Activated naive CD8-positive, alpha-beta T cell treated with anti-CD3 and anti-CD28 coated beads, Interleukin-2, amount 50 U/mL, for 24 hours (primary cell): ENCODE results near the gene ATG16L1.

Source experiments
- ATAC-seq: fragments of 150-1000 bp; cut with Tn5 transposase; one replicate; pipeline ENCODE4 v1.10.0; 2021
- DNase-seq: peaks from one replicate; pipeline ENCODE4 v3.0.0; 2021
- H3K27ac Mint-ChIP-seq: one replicate; pipeline ENCODE4 v1.8.0; 2021; ENCODE audit warnings: mild to moderate bottlenecking, mixed read lengths
- H3K27me3 Mint-ChIP-seq: one replicate; pipeline ENCODE4 v1.8.0; 2021; ENCODE audit warnings: mixed read lengths
- H3K36me3 Mint-ChIP-seq: one replicate; pipeline ENCODE4 v1.8.0; 2021; ENCODE audit warnings: low read depth, mixed read lengths
- H3K4me1 Mint-ChIP-seq: one replicate; pipeline ENCODE4 v1.8.0; 2021; ENCODE audit warnings: mixed read lengths
- H3K4me3 Mint-ChIP-seq: one replicate; pipeline ENCODE4 v1.8.0; 2021; ENCODE audit warnings: mild to moderate bottlenecking, moderate library complexity, mixed read lengths
- H3K9me3 Mint-ChIP-seq: one replicate; pipeline ENCODE4 v1.8.0; 2021; ENCODE audit warnings: mixed read lengths

The ATG16L1 gene

GRCh38 chr2:233251306-233252116, at the start of gene ATG16L1:
Gene ATG16L1 (plus strand): TSS chr2:233251673. CDS start chr2:233251828, 155 bp downstream.
- Mint-ChIP-seq H3K4me1 (peaks cover 67% of the 10 kb centered on the region), H3K9me3 (no peaks in the 10 kb centered on the region), H3K27ac (peak within 1 kb of the TSS; percentile 85), H3K36me3 (peaks cover 12% of the 10 kb centered on the region), H3K27me3 (no peaks in the 10 kb centered on the region), H3K4me3 (peak within 1 kb of the TSS; percentile 92)
- DNase-seq (peak; percentile 97), ATAC-seq (peak; percentile 91)

GRCh38 chr2:233202531-233202944, 48.9 kb upstream of the ATG16L1 start:
- Mint-ChIP-seq H3K36me3 (peaks cover 53% of the 10 kb centered on the region), H3K4me3 (no peak overlapping the region), H3K27me3 (no peaks in the 10 kb centered on the region), H3K27ac (no peak overlapping the region), H3K9me3 (no peaks in the 10 kb centered on the region), H3K4me1 (peaks cover 7% of the 10 kb centered on the region)
- DNase-seq (no peak), ATAC-seq (no peak)

GRCh38 chr2:233203060-233203459, 48.4 kb upstream of the ATG16L1 start:
- ATAC-seq = no peak
- Mint-ChIP-seq H3K4me3 (no peak overlapping the region), H3K4me1 (peaks cover 9% of the 10 kb centered on the region), H3K36me3 (peaks cover 49% of the 10 kb centered on the region), H3K27ac (peak overlapping the region; percentile 12), H3K27me3 (no peaks in the 10 kb centered on the region), H3K9me3 (no peaks in the 10 kb centered on the region)
- no peak for DNase-seq

- peaks cover 47% of the 10 kb centered on the region for H3K36me3 Mint-ChIP-seq
- ATAC-seq = no peak
- H3K27me3 Mint-ChIP-seq = no peaks in the 10 kb centered on the region
- no peak for DNase-seq
- H3K4me3 Mint-ChIP-seq = no peak overlapping the region
- H3K9me3 Mint-ChIP-seq = no peaks in the 10 kb centered on the region
- H3K27ac Mint-ChIP-seq = no peak overlapping the region
- peaks cover 14% of the 10 kb centered on the region for H3K4me1 Mint-ChIP-seq
These were observed 47.1 kb upstream of the ATG16L1 start for GRCh38 chr2:233204286-233204936.

GRCh38 chr2:233208382-233209116, 42.9 kb upstream of the ATG16L1 start:
- ATAC-seq (peak; percentile 11), DNase-seq (no peak)
- H3K27me3 Mint-ChIP-seq = no peaks in the 10 kb centered on the region
- H3K9me3 Mint-ChIP-seq = no peaks in the 10 kb centered on the region
- peaks cover 18% of the 10 kb centered on the region for H3K36me3 Mint-ChIP-seq
- H3K27ac Mint-ChIP-seq = no peak overlapping the region
- peaks cover 16% of the 10 kb centered on the region for H3K4me1 Mint-ChIP-seq
- H3K4me3 Mint-ChIP-seq = no peak overlapping the region

GRCh38 chr2:233209117-233209532, 42.3 kb upstream of the ATG16L1 start:
- no peak for ATAC-seq

GRCh38 chr2:233209533-233210171, 41.8 kb upstream of the ATG16L1 start:
- DNase-seq (no peak), ATAC-seq (peak; percentile 44)
- Mint-ChIP-seq H3K36me3 (peaks cover 11% of the 10 kb centered on the region), H3K27me3 (no peaks in the 10 kb centered on the region), H3K4me1 (peaks cover 16% of the 10 kb centered on the region), H3K27ac (no peak overlapping the region), H3K4me3 (no peak overlapping the region), H3K9me3 (no peaks in the 10 kb centered on the region)

More at GRCh38 chr2:233209117-233209532, 42.3 kb upstream of the ATG16L1 start:
- Mint-ChIP-seq H3K4me1 (peaks cover 16% of the 10 kb centered on the region), H3K36me3 (peaks cover 13% of the 10 kb centered on the region), H3K27me3 (no peaks in the 10 kb centered on the region), H3K9me3 (no peaks in the 10 kb centered on the region), H3K27ac (no peak overlapping the region), H3K4me3 (no peak overlapping the region)
- no peak for DNase-seq

GRCh38 chr2:233210281-233210680, 41.2 kb upstream of the ATG16L1 start:
- ATAC-seq = no peak
- H3K27me3 Mint-ChIP-seq = no peaks in the 10 kb centered on the region
- H3K4me1 Mint-ChIP-seq = peaks cover 16% of the 10 kb centered on the region
- no peak overlapping the region for H3K4me3 Mint-ChIP-seq
- no peaks in the 10 kb centered on the region for H3K9me3 Mint-ChIP-seq
- H3K27ac Mint-ChIP-seq = no peak overlapping the region
- DNase-seq = no peak
- H3K36me3 Mint-ChIP-seq = peaks cover 8% of the 10 kb centered on the region

GRCh38 chr2:233210843-233211547, 40.5 kb upstream of the ATG16L1 start:
- no peak overlapping the region for H3K4me3 Mint-ChIP-seq
- DNase-seq = no peak
- H3K27ac Mint-ChIP-seq = no peak overlapping the region
- ATAC-seq = no peak
- H3K9me3 Mint-ChIP-seq = no peaks in the 10 kb centered on the region
- no peaks in the 10 kb centered on the region for H3K27me3 Mint-ChIP-seq
- H3K36me3 Mint-ChIP-seq = peaks cover 6% of the 10 kb centered on the region
- peaks cover 16% of the 10 kb centered on the region for H3K4me1 Mint-ChIP-seq

- DNase-seq = no peak
- H3K4me3 Mint-ChIP-seq = no peak overlapping the region
- H3K9me3 Mint-ChIP-seq = no peaks in the 10 kb centered on the region
- peaks cover 16% of the 10 kb centered on the region for H3K4me1 Mint-ChIP-seq
- H3K36me3 Mint-ChIP-seq = peaks cover 6% of the 10 kb centered on the region
- H3K27me3 Mint-ChIP-seq = no peaks in the 10 kb centered on the region
- no peak overlapping the region for H3K27ac Mint-ChIP-seq
- ATAC-seq = no peak
These were observed 40.0 kb upstream of the ATG16L1 start for GRCh38 chr2:233211548-233211895.

- Mint-ChIP-seq H3K9me3 (no peaks in the 10 kb centered on the region), H3K36me3 (peaks cover 3% of the 10 kb centered on the region), H3K4me3 (no peak overlapping the region), H3K4me1 (peaks cover 13% of the 10 kb centered on the region), H3K27ac (no peak overlapping the region), H3K27me3 (no peaks in the 10 kb centered on the region)
- DNase-seq (no peak), ATAC-seq (no peak)
These were observed 38.5 kb upstream of the ATG16L1 start for GRCh38 chr2:233213011-233213410.

- Mint-ChIP-seq H3K4me3 (no peak overlapping the region), H3K9me3 (no peaks in the 10 kb centered on the region), H3K36me3 (peaks cover 2% of the 10 kb centered on the region)
These were observed 37.5 kb upstream of the ATG16L1 start for GRCh38 chr2:233213975-233214374.

GRCh38 chr2:233217892-233218377, 33.5 kb upstream of the ATG16L1 start:
- H3K4me1 Mint-ChIP-seq = no peaks in the 10 kb centered on the region
- H3K4me3 Mint-ChIP-seq = no peak overlapping the region
- no peaks in the 10 kb centered on the region for H3K36me3 Mint-ChIP-seq
- H3K27ac Mint-ChIP-seq = no peak overlapping the region
- no peaks in the 10 kb centered on the region for H3K9me3 Mint-ChIP-seq
- DNase-seq = no peak
- H3K27me3 Mint-ChIP-seq = no peaks in the 10 kb centered on the region
- no peak for ATAC-seq

More at GRCh38 chr2:233213975-233214374, 37.5 kb upstream of the ATG16L1 start:
- Mint-ChIP-seq H3K27ac (no peak overlapping the region), H3K27me3 (no peaks in the 10 kb centered on the region), H3K4me1 (peaks cover 12% of the 10 kb centered on the region)
- no peak for ATAC-seq
- DNase-seq = no peak

- H3K4me3 Mint-ChIP-seq = no peak overlapping the region
- H3K36me3 Mint-ChIP-seq = no peaks in the 10 kb centered on the region
- H3K27ac Mint-ChIP-seq = no peak overlapping the region
- H3K4me1 Mint-ChIP-seq = no peaks in the 10 kb centered on the region
- ATAC-seq (no peak), DNase-seq (no peak)
- H3K27me3 Mint-ChIP-seq = no peaks in the 10 kb centered on the region
- H3K9me3 Mint-ChIP-seq = no peaks in the 10 kb centered on the region
These were observed 32.6 kb upstream of the ATG16L1 start for GRCh38 chr2:233218836-233219235.
